GM19455 (cell line): ENCODE data around the gene KLC1.
"Not testable (repeated sequence)": the region's sequence is repeated elsewhere in the genome, so short reads cannot be mapped to it uniquely, and the experiment has no call there.

Experiments
- ATAC-seq: cut with Tn5 transposase; IDR thresholded peaks from one replicate; pipeline ENCODE4 v1.9.1; 2021; ENCODE audit not compliant: unreplicated experiment

Gene KLC1

GRCh38 chr14:103624860-103625259 is 4.2 kb upstream of the KLC1 start:
- ATAC-seq: no peak

- ATAC-seq: no peak
Measured at GRCh38 chr14:103625356-103626095, 3.5 kb upstream of the KLC1 start.

- ATAC-seq: no peak
Measured at GRCh38 chr14:103626146-103626850, 2.7 kb upstream of the KLC1 start.

GRCh38 chr14:103627073-103628025 is 1.7 kb upstream of the KLC1 start:
- no peak for ATAC-seq

DNA sequence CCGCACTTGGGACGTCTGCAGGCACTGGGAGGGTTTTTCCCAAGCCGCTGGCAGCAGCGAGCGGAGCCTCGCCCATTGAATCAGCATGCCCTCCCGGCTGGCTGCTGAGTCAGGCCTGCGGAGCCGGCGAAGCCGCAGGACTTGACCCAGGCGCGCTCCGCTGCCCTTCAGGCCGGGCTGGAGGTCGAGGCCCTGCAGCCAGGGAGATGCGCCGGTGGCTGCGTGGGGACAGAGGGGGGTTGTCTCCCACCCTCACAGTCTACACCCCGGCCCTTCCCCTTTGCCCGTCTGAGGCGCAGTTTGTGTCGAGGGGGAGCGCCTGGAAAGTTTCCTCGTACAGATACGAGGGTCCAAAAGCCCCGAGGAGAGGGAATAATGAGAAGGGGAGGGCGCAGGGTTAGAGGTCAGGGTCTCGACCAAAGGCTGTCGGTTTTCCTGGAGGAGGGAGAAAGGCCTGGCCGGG is 759 bp upstream of the KLC1 start:
- ATAC-seq: no peak

GRCh38 chr14:103629503-103630121 is 601 bp downstream of the KLC1 start:
- peak; percentile 25 for ATAC-seq

DNA sequence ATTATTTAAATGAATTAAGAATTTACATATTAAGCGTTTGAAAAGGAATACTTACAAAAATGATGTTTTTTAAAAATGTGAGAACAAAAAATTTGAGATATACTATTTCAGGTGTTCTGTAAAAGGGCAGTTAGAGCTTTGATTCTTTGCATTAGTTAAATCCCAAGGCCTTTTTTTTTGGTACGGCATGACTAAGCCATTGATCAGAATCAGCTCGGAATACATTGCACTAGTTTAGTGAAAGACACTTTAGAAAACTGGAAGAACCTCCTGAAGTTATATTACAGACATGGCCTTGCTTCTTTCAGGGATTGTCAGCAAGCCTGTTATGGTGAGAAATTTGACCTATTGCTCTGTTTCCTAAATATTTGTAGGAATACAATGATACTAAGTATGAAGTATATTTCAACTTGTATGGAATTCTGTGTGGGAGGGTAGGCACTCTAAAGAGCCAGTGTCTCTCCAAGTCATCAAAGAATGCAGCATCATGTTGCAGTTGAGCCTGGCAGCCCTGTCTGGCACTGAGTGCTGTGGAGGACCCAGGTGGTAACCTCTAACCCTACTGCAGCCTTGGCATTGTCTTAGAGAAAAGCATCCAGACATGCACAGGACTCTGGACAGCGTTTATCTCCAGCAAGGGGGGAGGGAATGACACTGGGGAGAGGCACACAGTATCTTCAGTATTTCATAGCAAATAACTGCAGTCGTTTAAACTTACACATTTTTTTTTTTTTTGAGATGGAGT is 1.5 kb downstream of the KLC1 start:
- ATAC-seq: no peak

DNA sequence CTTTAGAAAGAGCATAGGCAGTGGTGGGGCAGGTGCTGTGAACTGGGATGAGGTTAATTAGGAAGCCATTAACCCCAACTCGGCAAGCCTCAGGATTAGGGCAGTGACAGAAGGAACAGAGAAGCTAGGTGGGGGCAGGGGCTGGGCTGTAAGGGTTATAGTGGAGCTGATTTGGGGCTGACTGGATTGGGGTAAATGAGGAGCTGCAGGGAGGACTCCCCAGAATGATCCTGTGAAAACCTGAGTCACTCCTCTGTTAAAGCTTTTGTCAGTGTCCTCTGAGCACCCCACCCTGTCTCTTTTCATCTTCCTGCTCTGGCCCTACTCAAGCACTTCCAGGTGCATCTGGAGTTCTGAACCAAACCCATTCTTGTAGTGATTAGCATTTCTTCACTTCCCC is 4.4 kb downstream of the KLC1 start:
- ATAC-seq: no peak

DNA sequence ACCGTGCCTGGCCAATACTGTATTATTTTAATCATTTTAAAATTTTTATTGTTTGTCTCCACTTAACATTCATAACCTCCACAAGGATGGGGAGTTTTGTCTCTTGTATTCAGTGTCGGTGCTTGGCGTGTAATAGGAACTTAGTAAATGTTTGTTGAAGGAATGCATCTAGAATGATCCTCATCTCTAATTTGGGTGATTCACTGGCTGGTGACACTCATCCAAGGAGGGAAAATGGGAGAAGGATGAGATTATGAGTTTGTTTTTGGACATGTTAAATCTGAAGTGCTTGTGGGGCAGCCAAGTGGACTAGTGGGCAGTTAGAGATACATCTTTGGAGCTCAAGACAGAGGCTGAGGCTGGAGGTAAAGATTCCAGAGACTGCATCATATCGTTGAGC is 5.1 kb downstream of the KLC1 start:
- no peak for ATAC-seq

GRCh38 chr14:103638594-103638993 is 9.6 kb downstream of the KLC1 start:
- ATAC-seq: no peak

GRCh38 chr14:103641161-103641560 is 12.2 kb downstream of the KLC1 start:
- no peak for ATAC-seq

DNA sequence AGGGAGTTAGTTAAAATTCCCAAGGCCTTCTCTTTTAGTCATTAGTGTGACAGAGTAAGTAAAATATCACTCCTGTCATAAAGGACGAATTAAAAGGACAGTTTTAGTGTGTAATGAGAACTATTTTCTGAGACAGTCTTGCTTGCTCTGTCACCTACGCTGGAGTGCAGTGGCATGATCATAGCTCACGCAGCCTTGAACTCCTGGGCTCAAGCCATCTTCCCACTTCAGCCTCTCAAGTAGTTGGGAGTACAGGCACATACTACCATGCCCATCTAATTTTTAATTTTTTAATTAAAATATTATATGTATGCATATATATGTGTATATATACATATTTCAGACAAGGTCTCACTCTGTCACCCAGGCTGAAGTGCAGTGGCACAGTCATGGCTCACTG is 17.2 kb downstream of the KLC1 start:
- no peak for ATAC-seq

DNA sequence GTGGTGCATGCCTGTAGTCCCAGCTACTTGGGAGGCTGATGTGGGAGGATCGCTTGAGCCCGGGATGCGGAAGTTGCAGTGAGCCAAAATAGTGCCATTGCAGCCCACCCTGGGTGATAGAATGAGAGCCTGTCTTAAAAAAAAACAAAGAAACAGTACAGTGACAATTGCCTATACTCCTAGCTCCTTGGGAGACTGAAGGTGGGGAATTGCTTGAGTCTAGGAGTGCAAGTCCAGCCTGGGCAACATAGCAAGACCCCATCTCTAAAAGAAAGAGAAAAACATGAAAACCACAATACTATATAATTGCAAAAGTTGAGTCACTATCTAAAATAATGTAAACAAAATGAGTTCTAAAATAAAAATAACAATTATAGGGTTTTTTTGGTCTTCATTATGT is 20.0 kb downstream of the KLC1 start:
- ATAC-seq: no peak

DNA sequence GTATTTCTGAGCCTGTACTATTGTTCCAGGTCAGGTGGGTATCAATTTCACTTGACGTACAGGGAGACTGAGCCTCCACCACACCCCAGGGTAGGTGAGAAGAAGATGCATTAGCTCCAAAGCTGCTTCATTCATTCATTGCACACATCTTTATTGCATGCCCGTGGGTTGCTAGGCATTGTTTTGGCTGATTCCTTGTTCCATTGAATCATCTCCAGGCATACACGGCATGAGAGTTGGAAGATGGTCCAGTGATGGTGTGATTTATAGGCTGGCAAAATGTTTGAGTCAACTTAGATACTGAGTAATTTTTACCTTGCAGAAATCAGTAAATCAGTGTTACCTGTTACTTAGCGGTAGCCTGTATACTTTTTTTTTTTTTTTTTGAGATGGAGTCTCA is 21.2 kb downstream of the KLC1 start:
- ATAC-seq: no peak

DNA sequence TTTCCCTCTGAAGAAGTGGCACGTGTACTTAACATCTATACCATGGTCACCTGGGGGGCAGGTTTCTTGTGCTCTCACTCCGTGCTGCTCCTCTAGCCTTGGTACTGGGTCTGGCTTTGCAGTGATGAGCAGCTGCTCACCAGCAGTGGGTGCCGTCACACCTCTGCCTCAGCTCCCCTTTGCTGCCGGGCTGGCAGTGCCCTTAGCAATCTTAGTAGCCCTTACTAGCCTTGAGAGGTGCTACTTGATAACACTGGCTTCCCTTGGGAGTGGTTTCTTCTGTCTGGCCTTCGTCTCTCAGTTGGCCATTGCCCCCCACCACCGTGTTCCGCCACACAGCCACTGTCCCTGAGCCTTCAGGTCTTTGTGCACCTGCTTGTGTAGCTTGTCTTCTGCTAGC is 22.6 kb downstream of the KLC1 start:
- ATAC-seq: no peak

GRCh38 chr14:103652806-103653205 is 23.8 kb downstream of the KLC1 start:
- ATAC-seq: no peak

DNA sequence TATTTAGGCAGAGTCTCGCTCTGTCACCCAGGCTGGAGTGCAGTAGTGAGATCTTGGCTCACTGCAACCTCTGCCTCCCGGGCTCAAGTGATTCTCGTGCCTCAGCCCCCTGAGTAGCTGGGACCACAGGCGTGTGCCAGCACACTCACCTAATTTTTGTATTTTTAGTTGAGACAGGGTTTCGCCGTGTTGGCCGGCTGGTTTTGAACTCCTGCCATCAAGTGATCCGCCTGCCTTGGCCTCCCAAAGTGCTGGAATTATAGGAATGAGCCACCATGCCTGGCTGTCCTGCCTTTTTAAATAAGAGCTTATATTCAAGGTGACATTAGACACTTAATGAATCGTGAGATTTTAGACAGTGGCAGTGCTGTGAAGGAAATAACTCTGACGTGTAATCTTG is 24.3 kb downstream of the KLC1 start:
- not testable (repeated sequence) for ATAC-seq

GRCh38 chr14:103653805-103654204 is 24.8 kb downstream of the KLC1 start:
- ATAC-seq: no peak

- ATAC-seq: no peak
Measured at GRCh38 chr14:103654619-103655018, 25.6 kb downstream of the KLC1 start.

- no peak for ATAC-seq
Measured at GRCh38 chr14:103656031-103656755, 27.2 kb downstream of the KLC1 start.
